Suprapubic skin (tissue), 3 donors: ENCODE results near the gene PTPRCAP.

Experiments
- EP300 ChIP-seq: sonication (generic); formaldehyde crosslinking; IDR thresholded peaks from one replicate; pipeline ENCODE4 v1.6.1; 2017; ENCODE audit warnings: antibody characterized with exemption
- POLR2A ChIP-seq, 2 donors: fragments of 450-650 bp; IDR thresholded peaks; one replicate each; pipeline ENCODE4 v1.6.1; 2017; ENCODE audit warnings: antibody characterized with exemption in 2 of 2, mild to moderate bottlenecking in 2 of 2, moderate library complexity in 2 of 2
- TF ChIP-seq, protein P1 (sequence below), 2 donors: fragments of 200-600 bp in 1 of 2; fragments of 450-650 bp in 1 of 2; sonication (generic) in 1 of 2; IDR thresholded peaks; one replicate each; pipeline ENCODE4 v1.5.1; 2016 to 2019; ENCODE audit warnings: antibody characterized with exemption in 2 of 2, mild to moderate bottlenecking in 1 of 2, moderate library complexity in 1 of 2

DNA sequence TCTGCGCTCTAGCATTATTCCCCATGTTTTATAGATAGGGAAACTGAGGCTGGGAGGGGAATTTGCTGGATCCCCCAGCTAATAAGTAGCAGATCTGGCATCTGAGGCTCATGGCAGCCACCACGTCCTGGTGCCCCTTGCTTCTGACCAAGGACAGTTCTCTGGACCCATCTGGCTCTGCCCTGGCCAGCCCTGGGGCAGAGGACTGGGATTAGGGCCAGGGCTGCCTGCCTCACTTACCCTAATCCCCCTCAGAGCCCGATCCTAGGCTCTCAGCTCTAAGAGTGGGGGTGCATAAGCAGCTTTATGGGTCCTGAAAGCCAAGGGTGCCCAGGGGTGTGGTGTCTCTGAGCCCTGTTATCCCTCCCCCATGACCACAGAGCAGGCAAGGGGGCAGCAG lies 17.6 kb upstream of the PTPRCAP start, which contains the start of gene CABP4:
- TF ChIP-seq, protein P1, sequence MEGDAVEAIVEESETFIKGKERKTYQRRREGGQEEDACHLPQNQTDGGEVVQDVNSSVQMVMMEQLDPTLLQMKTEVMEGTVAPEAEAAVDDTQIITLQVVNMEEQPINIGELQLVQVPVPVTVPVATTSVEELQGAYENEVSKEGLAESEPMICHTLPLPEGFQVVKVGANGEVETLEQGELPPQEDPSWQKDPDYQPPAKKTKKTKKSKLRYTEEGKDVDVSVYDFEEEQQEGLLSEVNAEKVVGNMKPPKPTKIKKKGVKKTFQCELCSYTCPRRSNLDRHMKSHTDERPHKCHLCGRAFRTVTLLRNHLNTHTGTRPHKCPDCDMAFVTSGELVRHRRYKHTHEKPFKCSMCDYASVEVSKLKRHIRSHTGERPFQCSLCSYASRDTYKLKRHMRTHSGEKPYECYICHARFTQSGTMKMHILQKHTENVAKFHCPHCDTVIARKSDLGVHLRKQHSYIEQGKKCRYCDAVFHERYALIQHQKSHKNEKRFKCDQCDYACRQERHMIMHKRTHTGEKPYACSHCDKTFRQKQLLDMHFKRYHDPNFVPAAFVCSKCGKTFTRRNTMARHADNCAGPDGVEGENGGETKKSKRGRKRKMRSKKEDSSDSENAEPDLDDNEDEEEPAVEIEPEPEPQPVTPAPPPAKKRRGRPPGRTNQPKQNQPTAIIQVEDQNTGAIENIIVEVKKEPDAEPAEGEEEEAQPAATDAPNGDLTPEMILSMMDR (IDR thresholded peaks at IDR 0.05): no peak
- TF ChIP-seq EP300 (no peak), POLR2A (IDR thresholded peaks at IDR 0.05) (no peak)
